Hematopoietic multipotent progenitor cell treated with erythropoietin and hydrocortisone succinate and interleukin-3 and kit ligand, for 17 days (in vitro differentiated cells): ENCODE measurements around the gene HES1.

Experiments
- DNase-seq: peaks from one replicate; pipeline ENCODE4 v3.0.0-alpha.2; 2015; ENCODE audit warnings: low spot score

HES1 gene

GRCh38 chr3:194167480-194168282, 31.7 kb downstream of the HES1 start:
- DNase-seq: no peak

GRCh38 chr3:194168994-194169393, 33.0 kb downstream of the HES1 start:
- no peak for DNase-seq

GRCh38 chr3:194169595-194169994, 33.6 kb downstream of the HES1 start:
- no peak for DNase-seq

- DNase-seq: no peak
Observed at GRCh38 chr3:194170793-194171192, 34.8 kb downstream of the HES1 start.

GRCh38 chr3:194174406-194174805, 38.5 kb downstream of the HES1 start:
- no peak for DNase-seq

- DNase-seq: no peak
Observed at GRCh38 chr3:194174980-194175379, 39.0 kb downstream of the HES1 start.

- no peak for DNase-seq
Observed at GRCh38 chr3:194176274-194176991, 40.5 kb downstream of the HES1 start.

GRCh38 chr3:194177141-194177540, 41.2 kb downstream of the HES1 start:
- DNase-seq: no peak

GRCh38 chr3:194178128-194178527, 42.2 kb downstream of the HES1 start:
- DNase-seq: no peak

- DNase-seq: no peak
Observed at GRCh38 chr3:194178669-194179068, 42.7 kb downstream of the HES1 start.

- no peak for DNase-seq
Observed at GRCh38 chr3:194180570-194180969, 44.6 kb downstream of the HES1 start.

- DNase-seq: no peak
Observed at GRCh38 chr3:194181612-194182529, 45.9 kb downstream of the HES1 start.

GRCh38 chr3:194183271-194183670, 47.3 kb downstream of the HES1 start:
- DNase-seq: no peak

GRCh38 chr3:194184265-194184751, 48.4 kb downstream of the HES1 start:
- no peak for DNase-seq

- DNase-seq: no peak
Observed at GRCh38 chr3:194184801-194185200, 48.9 kb downstream of the HES1 start.

- no peak for DNase-seq
Observed at GRCh38 chr3:194185221-194185620, 49.3 kb downstream of the HES1 start.

- DNase-seq: no peak
Observed at GRCh38 chr3:194187233-194187944, 51.4 kb downstream of the HES1 start.
